Measurements from ENCODE around the gene HOXC5.

The HOXC5 gene

GRCh38 chr12:53996240-53997203, 36.3 kb upstream of the HOXC5 start:
- no peak for FAIRE-seq

- FAIRE-seq = no peak
These were observed 35.4 kb upstream of the HOXC5 start for GRCh38 chr12:53997204-53998109.

- FAIRE-seq = no peak
These were observed 34.5 kb upstream of the HOXC5 start for GRCh38 chr12:53998110-53998899.

- no peak for FAIRE-seq
These were observed 34.0 kb upstream of the HOXC5 start for GRCh38 chr12:53998900-53999236.

GRCh38 chr12:53999559-54000115, 33.2 kb upstream of the HOXC5 start:
- no peak for FAIRE-seq

GRCh38 chr12:54000116-54001114, 32.4 kb upstream of the HOXC5 start, which contains the start of gene HOXC9:
Gene HOXC9, plus strand, starts transcription at chr12:54000161. Its CDS starts 28 bp downstream, at chr12:54000189.
- FAIRE-seq = no peak

GRCh38 chr12:54001283-54002187, 31.3 kb upstream of the HOXC5 start:
- no peak for FAIRE-seq

GRCh38 chr12:54002278-54002914, 30.5 kb upstream of the HOXC5 start:
- no peak for FAIRE-seq

GRCh38 chr12:54002915-54003389, 29.9 kb upstream of the HOXC5 start:
- no peak for FAIRE-seq

GRCh38 chr12:54003625-54004024, 29.2 kb upstream of the HOXC5 start:
- FAIRE-seq = no peak

- no peak for FAIRE-seq
These were observed 28.6 kb upstream of the HOXC5 start for GRCh38 chr12:54004063-54004840.

- FAIRE-seq = no peak
These were observed 27.9 kb upstream of the HOXC5 start for GRCh38 chr12:54004841-54005530.

GRCh38 chr12:54005531-54005852, 27.4 kb upstream of the HOXC5 start:
- FAIRE-seq = no peak

- FAIRE-seq = no peak
These were observed 26.8 kb upstream of the HOXC5 start for GRCh38 chr12:54005853-54006558.

GRCh38 chr12:54006559-54007220, 26.2 kb upstream of the HOXC5 start:
- no peak for FAIRE-seq

GRCh38 chr12:54007538-54008259, 25.2 kb upstream of the HOXC5 start:
- FAIRE-seq = no peak
